Right hindlimb (tissue), 1 donor: ENCODE data around the gene SLC8A1.

Experiments used
- DNase-seq: peaks from one replicate; pipeline ENCODE4 v3.0.0-alpha.2; 2018

The SLC8A1 gene

DNA sequence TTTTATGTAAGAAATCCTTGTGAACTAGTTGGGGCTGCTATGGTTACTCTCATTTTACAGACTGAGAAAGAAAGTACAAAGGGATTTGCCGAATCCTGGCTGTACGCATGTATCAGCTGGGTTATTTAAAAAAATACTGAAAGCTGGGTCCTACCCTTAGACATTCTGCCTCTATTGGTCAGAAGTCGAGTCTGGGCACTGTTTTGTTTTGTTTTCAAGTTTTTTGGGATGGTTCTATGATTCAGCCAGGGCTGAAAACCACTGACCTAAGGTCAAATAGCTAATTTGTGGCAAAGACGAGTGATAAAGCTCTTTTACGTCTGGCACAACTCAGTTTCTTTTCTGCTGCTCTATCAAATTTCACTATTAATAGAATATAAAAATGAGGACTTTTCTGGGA, 5.9 kb upstream of the SLC8A1 start:
- DNase-seq: no peak

DNA sequence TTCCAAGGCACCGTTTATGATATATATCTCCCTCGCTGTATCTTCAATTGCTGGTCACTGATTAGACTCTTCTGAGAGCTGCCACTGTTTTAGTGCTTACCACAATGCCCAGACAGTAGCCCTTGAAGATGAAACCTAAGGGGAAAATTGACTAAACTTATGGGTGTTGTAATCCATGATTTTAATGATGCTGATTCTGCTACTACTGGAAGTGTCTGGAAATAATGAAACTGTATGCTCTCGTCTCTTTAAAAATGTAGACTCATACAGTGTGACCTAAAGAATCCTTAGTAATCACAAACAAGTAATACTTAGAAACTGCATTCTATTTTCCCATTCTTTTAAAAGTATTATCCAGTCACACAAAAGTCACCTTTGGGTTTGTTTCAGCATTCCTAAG, 5.5 kb upstream of the SLC8A1 start:
- DNase-seq: no peak

DNA sequence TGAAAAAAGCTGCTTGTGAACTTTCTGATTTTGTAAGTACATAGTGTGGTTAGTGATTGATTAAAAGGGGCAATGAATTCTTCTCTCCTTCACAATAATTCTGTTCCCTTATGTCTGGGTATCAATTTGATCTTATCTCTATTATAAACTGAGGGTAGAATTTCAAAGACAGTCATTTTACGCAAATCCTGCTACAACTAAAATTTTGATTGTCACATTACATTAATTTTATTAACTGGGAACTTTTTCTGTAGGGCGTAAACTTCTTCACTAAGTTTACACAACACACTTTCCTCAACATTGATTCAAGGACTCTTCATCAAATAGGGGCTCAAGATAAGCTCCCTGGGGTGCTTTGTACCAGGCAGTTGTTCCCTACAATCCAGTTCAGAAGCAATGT, 5.0 kb upstream of the SLC8A1 start:
- no peak for DNase-seq

DNA sequence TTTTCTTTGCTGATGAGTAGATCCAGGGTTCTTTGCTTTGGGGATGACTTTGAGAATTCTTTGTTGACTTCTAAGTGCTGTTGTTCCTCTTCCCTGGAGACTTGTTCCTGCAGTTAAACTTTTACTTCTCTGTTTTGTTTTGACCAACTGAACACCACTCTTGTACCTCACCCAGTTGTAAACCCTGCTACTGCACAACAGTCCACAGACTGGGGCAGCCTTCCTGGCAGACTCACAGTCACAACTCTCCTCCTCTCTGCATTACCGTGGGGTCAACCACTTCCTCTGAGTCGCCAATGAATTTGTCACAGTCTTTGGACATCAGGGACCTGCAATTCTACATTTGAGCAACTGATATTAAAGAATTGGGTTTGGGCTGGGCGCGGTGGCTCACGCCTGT, 3.8 kb upstream of the SLC8A1 start:
- DNase-seq: no peak

DNA sequence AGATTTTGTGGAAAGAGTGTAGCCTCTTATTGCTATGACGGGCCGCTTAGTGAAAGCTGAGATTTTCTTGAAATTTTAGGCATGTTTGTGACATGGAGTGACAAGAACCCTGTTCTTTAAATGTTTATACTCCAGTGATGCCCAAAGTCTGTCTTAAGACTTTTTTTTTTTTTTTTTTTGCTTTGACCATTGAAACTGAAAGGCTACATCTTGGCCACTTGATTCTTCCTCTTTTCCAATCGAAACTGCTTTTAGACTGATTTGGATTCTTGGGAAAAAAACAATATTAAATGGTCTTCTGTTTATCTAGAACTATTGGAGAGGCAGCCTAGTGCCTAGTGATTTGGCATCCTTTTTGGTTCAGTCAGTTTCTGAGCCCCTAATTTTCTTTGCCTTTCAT, 2.4 kb upstream of the SLC8A1 start:
- no peak for DNase-seq

DNA sequence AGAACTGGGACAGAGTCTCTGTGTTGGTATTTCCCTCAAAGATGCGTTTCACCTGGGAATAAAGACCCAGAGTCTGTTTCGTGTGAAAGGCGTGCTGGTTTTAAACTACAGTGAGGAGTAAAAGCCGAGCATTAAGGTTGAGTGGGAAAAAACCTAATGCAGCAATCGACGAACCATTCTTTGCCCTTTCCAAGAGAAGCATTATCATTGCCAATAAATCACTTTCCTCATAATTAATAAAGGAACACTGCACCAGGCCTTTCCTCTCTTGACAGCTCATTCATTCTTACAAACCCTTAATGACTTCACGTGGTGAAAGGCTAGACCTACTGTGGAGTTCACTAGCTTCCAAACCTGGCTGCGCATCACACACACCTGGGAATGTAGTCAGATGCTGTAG, 896 bp upstream of the SLC8A1 start:
- no peak for DNase-seq

DNA sequence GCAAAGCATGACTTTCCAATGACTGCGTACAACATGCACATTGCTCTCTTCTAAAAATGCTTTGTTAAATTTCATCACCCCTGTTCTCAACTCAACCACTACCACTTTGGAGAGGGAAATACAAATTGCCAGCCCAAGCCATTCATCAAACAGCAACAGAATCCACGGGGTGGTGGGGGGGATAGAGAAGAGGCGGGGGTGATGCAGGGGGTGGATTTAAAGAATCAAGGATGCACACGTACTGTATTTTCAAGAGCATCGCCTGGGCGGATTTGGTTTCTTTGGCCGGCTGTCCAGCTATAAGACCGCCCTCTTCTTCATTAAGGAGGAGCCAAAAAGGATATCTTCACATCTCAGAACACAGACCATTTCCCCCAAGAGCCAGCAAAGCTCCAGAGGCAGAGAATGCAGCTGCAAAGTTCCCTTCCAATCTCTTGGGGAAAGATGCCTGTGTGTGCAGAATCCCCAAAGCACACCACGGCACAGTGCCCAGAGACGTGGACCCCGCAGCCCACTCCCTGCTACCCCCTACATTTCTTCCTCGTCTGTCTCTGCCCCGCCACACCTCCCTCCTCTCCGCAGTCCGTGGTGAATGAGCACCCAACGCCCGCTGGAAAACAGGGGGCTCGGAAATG, 977 bp downstream of the SLC8A1 start:
- DNase-seq: peak; percentile 72

DNA sequence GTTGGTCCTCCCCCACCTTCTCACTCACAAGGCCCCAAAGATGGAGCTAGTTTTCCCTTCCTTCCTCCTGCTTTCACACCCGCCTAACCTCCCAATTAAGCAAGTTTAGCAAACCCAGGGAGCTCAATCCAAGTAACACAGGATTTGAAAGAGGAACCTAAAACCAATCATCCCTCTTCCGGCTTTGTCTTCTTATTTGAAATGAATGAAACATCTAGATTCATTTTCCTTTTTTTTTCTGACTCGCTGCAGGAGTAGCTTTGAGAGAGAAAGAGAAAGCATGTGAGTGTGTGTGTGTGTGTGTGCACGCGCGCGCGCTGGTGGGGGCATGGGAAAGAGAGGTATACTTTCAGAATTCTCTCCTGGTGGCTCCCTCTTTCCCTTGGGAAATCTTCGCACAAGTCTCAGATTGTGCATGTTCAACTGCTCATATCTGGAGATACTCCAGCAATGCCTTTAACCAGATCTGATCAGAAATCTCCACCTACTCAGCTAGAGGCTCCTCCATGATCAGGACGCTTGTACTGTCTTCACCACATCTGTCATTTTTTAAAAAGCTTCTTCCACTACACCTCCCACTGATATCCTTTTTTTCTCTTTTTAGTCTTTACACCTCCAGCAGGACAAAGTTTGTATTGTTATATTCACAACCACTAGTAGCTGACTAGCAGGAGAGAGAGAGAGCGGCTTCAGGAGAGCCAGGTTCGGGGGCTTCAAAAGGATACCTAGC, 1.7 kb downstream of the SLC8A1 start:
- peak; percentile 45 for DNase-seq

DNA sequence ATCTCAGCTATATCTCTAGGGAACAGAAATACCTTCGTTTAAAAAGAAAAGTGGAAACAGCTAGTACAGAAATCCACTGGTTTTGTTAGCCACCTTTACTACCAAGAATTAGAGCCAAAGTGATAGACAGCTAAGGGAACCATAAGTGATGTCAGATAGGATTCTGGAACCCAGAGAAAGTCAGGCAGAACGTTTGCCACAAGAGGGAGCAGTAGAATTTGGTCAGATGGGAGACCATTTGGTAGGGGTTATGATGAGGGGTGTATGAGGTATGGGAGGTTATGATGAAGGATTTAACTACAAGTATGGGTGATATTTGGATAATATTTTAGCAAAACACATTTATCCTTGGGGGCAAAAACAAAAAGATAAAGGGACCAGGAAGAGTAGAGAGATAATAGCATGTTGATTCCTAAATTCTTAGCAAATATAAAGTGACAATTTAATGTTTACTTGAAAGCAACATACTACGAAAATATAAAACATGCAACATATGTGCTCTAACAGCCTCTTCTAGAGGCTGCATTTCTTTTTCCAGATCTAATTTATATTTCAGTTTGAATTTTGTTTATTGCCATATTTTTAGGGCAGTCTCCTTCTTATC, 3.3 kb downstream of the SLC8A1 start:
- no peak for DNase-seq

DNA sequence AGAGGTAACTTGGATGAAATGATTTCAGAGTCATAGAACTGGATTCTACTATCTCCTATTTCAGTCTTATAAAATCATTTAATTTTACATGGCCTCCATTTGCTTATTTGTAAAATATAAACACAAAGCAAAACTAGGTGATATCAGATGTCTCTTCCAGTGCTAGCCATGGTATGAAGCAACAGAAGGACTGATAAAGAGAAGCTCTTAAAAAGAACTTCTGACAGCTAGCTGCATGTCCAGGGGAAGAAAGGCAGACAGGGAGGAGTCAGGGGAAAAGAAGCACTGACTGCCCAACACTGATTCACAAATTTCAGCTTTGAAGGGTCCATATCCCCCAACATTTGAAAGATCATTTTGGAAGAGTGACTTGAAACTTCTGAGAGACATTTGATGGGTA, 6.4 kb downstream of the SLC8A1 start:
- DNase-seq: no peak

DNA sequence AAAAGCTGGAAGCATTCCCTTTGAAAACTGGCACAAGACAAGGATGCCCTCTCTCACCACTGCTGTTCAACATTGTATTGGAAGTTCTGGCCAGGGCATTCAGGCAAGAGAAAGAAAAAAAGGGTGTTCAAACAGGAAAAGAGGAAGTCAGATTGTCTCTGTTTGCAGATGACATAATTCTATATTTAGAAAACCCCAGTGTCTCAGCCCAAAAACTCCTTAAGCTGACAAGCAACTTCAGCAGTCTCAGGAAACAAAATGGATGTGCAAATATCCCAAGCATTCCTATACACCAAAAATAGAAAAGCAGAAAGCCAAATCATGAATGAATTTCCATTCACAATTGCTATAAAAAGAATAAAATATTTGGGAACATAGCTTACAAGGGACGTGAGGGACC, 11.1 kb downstream of the SLC8A1 start:
- DNase-seq: no peak

DNA sequence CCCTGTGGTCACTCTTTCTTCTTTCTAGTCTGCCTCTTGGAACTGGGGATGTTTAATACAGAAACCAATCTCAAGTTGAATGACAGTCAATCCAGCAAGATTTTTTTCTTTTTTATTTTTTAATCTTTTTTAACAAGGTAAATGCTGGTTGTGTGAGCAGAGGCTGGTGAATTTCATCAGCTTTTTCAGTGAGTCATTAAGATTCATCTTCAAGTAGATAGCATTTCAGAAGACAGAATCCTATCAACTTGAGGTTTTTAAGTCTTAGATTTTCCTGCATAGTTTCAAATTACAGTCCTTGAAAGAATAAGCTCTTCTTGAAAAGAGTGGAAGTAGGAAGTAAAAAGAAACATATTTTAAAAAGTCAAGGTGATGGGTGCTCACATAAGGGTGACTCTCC, 12.4 kb downstream of the SLC8A1 start:
- no peak for DNase-seq

DNA sequence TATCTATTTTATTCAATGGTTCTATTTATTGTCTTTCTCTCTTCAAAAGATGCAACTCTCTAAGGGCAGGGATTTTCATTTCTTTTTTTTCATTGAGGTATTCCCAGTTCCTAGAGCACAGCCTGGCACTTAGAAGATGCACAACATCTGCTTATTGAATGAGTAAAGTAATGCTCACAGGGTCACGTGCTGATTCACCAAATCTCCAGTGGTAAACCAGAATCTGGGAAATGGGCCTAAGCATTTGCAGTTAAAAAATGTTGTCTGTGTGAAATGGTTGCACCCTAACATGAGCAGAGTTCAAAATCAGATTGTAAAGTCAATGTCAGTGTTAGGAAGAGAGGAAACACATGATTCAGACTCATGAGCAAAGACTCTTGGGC, 15.8 kb downstream of the SLC8A1 start:
- DNase-seq: no peak

DNA sequence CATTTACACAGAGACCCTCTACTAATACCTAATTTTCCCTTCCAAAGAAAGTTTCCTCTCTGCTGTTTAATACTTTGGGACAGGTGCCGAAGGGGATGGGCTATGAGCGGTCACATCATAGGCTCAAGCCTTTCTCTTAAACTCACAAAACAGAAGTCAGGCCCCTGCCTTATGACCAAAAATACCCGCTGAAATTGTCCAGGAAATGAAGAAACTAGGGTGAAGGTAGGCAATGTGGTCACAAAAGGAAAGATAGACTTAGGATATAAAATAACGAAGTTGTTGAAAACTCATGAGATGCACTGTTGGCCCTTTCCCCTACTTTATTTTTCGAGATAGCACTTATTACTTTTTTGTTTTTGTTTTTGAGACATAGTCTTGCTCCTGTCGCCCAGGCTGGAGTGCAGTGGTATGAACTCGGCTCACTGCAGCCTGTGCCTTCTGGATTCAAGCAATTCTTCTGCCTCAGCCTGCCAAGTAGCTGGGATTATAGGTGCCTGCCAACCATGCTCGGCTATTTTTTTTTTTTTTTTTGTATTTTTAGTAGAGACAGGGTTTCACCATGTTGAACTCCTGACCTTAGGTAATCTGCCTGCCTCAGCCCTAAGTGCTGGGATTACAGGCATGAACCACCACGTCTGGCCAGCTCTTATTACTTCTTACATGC, 16.3 kb downstream of the SLC8A1 start:
- no peak for DNase-seq

DNA sequence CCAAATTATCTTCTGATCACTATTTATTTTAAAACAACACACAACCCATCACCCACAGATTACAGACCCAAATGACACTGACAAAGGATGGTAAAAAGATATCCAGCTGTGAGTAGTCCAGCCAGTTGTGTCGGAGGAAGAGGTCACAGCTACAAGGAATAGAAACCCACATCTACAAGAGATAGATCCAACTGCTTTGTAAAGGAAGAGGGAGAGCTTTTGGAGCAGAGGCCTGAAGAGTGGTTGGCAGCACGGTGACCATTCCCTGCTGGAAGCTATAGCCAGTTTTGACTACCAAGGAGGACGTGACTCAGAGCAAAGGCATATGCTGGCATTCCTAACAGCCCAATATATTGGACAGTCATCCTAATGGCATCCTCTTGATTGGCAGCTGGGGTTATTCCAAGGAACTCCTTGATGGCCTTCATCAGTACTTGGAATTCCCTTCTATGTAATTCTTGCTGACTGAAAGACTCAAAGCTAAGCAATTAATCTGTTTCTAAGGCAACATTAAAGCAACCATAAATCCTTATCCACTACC, 17.1 kb downstream of the SLC8A1 start:
- no peak for DNase-seq

DNA sequence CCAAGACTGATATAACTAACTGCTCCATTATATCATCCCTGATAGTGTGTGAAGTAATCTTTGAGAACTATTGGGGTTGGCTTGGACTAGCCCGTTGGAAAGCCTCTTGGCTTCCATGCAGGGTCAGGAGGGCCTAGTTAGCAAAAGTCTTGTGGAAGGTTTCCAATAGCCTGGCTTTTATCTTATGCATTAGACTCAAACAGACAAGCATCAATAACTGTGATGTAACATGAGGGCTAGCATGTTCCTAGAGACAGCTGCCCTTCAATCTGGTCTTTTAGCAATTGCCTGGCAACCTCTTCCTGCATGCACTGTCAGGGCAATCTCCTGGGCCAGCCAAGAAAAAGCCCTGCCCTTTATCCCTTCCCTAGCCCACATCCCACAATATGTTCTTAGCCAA, 18.2 kb downstream of the SLC8A1 start:
- no peak for DNase-seq

DNA sequence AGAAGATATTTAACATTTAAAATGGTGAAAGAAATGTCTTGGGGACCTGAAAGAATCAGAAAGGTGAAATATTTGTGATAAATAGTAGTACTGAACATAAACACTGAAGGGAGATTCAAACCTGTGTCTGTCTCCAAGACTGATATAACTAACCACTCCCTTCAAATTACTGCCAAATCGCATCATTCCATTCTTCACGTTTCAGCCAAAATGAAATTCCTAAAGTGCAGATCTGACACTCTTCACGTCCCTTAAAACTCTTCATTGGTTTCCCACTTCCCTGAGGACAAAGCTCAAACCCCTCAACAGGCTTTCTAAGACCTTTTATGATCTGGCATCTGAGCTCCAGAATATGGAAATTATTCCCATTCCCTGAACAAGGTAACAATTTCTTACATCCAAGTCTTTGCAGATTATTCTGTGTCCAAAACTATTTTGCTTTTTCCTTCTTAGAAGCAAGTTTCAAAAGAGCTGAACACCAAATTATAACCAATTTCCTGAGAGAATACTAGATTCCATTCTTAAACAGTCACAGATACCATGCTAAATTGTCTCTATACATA, 18.9 kb downstream of the SLC8A1 start:
- DNase-seq: no peak

DNA sequence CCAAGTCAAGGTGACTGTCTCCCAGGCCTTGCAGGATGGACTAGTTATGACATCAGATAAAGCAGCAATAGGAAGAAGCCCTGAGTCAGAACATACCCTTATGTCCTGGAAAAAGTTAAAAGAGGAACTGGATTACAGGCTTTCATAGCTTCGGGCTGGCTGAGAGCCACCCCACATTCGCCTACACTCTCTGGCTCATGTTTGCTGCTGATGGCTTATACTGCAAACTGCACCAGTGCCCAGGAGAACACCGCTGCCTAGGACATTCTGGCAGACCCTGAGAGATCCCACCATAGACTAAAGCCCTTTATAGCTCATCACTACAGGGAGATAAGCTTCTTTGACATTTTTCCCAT, 20.3 kb downstream of the SLC8A1 start:
- DNase-seq: peak; percentile 60

DNA sequence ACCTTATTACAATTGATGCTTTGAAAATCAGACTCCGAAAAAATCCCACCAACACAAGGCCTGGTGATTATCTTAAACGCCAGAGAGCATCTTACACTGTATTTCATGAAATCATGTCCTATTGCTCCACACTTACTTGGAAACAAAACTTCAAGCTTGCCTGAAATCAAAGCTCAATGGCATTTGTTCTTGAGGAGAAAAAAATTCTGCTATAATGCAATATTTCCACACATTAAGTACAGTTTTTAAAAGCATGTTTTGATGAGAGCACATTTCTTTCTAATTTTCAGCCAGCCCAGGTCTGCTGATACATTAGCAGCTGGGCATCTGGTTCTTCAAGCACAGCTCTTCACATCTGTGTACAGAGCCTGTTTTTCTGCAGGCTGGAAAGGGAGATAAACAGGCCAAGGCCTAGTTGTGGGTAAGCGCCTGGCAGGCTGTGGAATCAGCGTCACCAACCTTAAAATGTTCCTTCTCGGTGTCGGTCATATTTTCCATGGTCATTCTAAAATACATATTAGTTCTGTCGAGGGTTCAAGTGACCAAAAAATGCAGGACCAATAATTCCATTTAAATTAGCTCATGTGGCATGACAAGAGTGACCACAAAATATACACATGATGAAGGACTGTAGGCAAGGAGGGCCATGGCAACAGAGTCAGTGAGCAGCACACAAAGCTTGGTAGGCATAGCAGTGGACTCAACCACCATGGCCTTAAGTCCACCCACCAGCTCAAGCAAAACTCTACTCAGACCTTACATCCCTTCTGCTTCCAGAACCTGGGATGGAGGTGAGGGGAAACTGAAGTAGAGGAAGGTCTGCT, 20.9 kb downstream of the SLC8A1 start:
- no peak for DNase-seq

DNA sequence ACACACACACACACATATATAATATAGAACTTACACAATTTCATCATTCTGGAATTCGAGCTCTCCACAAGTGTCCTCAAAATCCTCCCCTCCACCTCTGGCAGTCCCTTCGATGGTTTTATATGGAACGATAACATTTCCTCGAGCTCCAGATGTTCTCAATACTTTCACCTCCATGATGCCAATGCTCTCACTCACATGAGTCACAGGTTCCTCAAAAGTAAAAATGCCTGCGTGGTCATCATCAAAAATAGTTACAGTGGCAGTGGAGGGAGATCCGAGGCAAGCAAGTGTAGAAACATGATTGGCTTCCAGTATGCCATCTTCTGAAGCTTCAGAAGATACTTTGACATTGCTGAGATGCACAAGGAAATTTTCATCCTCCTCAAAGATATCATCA, 23.5 kb downstream of the SLC8A1 start:
- DNase-seq: no peak

DNA sequence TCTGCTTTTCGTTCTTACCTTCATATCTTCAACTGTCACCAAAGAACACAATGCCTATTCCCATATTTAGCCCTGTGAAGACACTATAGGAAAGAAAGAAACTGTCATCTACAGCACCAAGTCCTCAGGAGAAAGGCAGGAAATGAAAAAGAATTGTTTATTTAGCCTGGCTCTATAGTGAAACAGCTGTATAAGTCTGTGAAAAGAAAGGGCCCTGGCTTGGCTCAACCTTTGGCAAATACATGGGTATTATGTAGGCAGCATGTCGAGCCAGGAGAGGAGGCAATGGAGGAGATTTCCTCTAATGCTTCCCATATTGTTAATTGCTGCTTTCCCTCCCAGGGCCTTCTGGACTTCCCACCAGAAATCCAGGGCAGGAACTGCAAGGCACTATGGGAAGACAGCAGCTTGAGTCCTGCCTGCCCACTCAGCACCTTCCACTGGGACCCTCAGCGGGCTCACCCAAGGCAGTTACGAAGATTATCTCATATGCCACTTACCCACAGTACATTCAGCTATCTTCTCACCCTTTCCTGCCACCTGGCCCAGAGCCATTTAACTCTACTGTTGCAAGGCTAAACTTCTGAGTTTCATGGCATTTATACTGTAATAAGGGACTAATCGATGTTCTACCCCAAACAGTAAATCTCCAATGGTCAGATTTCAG, 30.1 kb downstream of the SLC8A1 start:
- DNase-seq: no peak

DNA sequence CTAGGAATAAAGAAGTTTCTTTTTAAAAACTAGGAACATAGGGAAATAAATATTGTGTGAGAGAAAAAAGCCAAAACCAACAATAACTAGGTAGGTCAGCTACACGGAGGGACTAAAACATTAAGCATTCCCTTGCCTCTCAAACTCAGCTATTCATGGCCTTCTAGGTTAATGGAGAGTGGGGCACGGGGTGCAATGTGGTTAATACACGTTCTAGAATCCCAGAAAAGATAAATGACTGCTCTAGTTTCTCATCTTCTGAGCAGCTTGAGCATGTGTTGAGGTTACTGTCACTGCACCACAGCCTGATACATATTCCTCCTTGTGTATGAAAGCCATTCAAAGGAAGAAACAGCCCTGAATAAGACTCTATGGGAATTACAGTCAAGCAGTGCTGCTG, 31.4 kb downstream of the SLC8A1 start:
- no peak for DNase-seq
